MCF 10A (cell line): ENCODE data around the gene ATRIP. TPM values are rescaled to one million over a fixed set of nuclear protein-coding genes. Genes with fewer than 3 reads are reported as not detected.
A peak's percentile ranks its signal among the peaks of the same experiment; 100 is the strongest.

ENCODE experiments used
- BruUV-seq: library from RNA; stranded (reverse); fragments of 400-500 nt; replicated peaks from 2 replicates; lab custom pipeline; 2021; lab: Mats Ljungman, UMichigan
- CTCF ChIA-PET: fragments of 300-600 bp; sonication (Branson Sonifier 250); formaldehyde crosslinking; extraction: SDS; loops from one replicate; lab custom pipeline; 2021; ENCODE audit warnings: antibody characterized with exemption, inconsistent platforms; lab: Yijun Ruan, JAX
- POLR2A ChIA-PET: fragments of 300-600, 350-650 bp; sonication (Branson Sonifier 250); formaldehyde crosslinking; extraction: SDS; loops from one replicate; lab custom pipeline; 2020; ENCODE audit warnings: antibody characterized with exemption, inconsistent platforms; lab: Yijun Ruan, JAX
- DNase-seq: peaks from one replicate; pipeline ENCODE4 v3.0.0-alpha.2; 2018; ENCODE audit not compliant: unreplicated experiment
- H3K27ac Mint-ChIP-seq: one replicate; pipeline ENCODE4 v1.8.0; 2022; ENCODE audit warnings: mild to moderate bottlenecking, low read depth, mixed read lengths; ENCODE audit not compliant: unreplicated experiment
- H3K27me3 Mint-ChIP-seq: one replicate; pipeline ENCODE4 v1.8.0; 2022; ENCODE audit warnings: mixed read lengths; ENCODE audit not compliant: insufficient read depth, unreplicated experiment
- H3K36me3 Mint-ChIP-seq: one replicate; pipeline ENCODE4 v1.8.0; 2022; ENCODE audit warnings: mild to moderate bottlenecking, moderate library complexity, mixed read lengths; ENCODE audit not compliant: insufficient read depth, unreplicated experiment
- H3K4me1 Mint-ChIP-seq: one replicate; pipeline ENCODE4 v1.8.0; 2022; ENCODE audit warnings: mixed read lengths; ENCODE audit not compliant: insufficient read depth, unreplicated experiment
- H3K4me3 Mint-ChIP-seq: one replicate; pipeline ENCODE4 v1.8.0; 2022; ENCODE audit warnings: mild to moderate bottlenecking, moderate library complexity, mixed read lengths; ENCODE audit not compliant: unreplicated experiment
- H3K9me3 Mint-ChIP-seq: one replicate; pipeline ENCODE4 v1.8.0; 2022; ENCODE audit warnings: mixed read lengths; ENCODE audit not compliant: unreplicated experiment
- intact Hi-C: fragments of 100-400 bp; cut with micrococcal nuclease; formaldehyde crosslinking; loops from 2 replicates; pipeline ENCODE4 v1.14.1; 2022
- total RNA-seq: library from RNA; stranded (reverse); gene quantifications from 2 replicates; pipeline ENCODE4 v1.2.3, GENCODE V29; 2022
- TF ChIP-seq, protein P1 (sequence below): fragments of 200-600 bp; IDR thresholded peaks from one replicate; pipeline ENCODE4 v1.8.0; 2022; ENCODE audit warnings: antibody characterized with exemption, mild to moderate bottlenecking; ENCODE audit not compliant: unreplicated experiment

The ATRIP gene
- total RNA-seq, 1 experiment from 2014 or later: 8.6 TPM

DNA sequence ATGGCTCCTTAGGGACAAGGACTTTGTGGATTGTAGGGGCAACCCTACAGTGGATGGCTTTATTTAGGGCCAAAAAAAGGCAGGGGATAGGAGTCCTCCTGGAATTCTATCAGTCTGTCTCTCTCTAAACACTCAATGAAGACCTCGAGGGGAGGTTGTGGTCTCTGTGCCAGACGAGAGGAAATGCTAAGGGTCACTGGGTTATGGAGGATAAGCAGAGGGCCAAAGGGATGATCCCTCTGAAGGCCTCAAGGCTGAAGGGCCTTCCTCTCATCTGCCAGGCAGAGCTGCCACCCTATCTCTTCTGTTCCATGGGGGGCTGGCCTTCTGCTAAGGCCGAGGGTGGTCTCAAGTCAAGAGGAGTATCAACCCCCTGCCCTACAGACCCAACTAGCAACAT is 43.6 kb upstream of the ATRIP start:
- ChIA-PET POLR2A (interaction anchor here (0.6 to 22.1 kb wide), 5 partner anchors 12 to 179 kb away, joined by 3 to 749 read pairs (median 6); partner anchors contain the start of genes CCDC51, PLXNB1 and TMA7), CTCF (interaction anchor here (0.5 to 22.6 kb wide), 4 partner anchors 27 to 194 kb away, joined by 3 to 647 read pairs (median 18); partner anchors contain the start of genes CCDC51, PLXNB1 and TMA7)
- Mint-ChIP-seq H3K4me1 (peaks cover 35% of the 10 kb centered on the region), H3K4me3 (no peak overlapping the region), H3K27me3 (no peaks in the 10 kb centered on the region), H3K27ac (peak overlapping the region; percentile 95), H3K36me3 (peaks cover 83% of the 10 kb centered on the region), H3K9me3 (no peaks in the 10 kb centered on the region)
- DNase-seq: no peak
- TF ChIP-seq, protein P1, sequence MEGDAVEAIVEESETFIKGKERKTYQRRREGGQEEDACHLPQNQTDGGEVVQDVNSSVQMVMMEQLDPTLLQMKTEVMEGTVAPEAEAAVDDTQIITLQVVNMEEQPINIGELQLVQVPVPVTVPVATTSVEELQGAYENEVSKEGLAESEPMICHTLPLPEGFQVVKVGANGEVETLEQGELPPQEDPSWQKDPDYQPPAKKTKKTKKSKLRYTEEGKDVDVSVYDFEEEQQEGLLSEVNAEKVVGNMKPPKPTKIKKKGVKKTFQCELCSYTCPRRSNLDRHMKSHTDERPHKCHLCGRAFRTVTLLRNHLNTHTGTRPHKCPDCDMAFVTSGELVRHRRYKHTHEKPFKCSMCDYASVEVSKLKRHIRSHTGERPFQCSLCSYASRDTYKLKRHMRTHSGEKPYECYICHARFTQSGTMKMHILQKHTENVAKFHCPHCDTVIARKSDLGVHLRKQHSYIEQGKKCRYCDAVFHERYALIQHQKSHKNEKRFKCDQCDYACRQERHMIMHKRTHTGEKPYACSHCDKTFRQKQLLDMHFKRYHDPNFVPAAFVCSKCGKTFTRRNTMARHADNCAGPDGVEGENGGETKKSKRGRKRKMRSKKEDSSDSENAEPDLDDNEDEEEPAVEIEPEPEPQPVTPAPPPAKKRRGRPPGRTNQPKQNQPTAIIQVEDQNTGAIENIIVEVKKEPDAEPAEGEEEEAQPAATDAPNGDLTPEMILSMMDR: no peak
- BruUV-seq: no TSS peak
- intact Hi-C loops: no loop called here

DNA sequence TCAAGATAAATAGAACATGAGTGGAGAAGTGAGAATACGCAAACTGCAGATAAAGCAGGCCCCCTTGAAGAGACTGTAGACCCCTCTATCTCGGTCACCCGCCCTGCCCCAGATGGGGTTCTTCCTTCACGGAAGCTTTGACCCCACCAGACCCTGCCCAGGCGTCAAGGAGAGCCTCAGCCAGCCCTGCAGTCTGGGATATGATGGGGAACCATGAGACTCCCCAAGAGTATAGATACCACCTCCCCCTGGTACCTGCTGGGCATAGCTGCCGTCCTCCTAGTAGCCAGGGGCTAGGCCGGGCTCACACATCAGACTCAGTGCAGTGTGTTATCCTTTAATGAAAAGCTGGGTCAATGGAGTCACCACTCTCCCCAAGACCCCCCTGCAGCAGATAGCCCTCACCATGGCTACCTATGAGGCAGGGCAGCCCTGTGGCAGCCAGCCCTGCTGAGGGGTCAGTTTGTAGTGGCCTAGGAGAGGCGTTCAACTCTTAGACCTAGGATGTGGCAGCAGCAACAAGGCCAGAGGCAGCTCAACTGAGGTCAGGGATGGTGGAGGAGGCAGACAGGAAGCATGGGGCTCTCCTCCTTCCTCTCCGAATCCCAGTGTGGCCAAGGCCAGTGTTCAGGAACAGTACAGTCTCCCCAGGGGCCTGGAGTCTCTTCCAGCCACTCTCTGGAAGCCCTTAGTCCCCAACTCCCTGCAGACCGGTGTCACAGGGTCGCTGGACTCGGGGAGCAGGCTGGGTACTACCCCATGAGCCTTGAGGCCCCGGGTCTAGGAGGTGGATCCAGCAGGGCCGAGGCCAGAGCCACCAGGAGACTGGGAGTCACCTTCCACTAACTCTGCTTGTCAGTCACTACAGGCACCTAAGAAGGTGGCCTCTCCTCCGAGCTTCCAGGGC is 42.8 kb upstream of the ATRIP start:
- peak overlapping the region; percentile 95 for H3K27ac Mint-ChIP-seq
- CTCF ChIA-PET: interaction anchor here (0.7 to 22.6 kb wide), 3 partner anchors 26 to 178 kb away, joined by 3 to 647 read pairs (median 31); partner anchors contain the start of genes CCDC51, PLXNB1 and TMA7
- no peak for DNase-seq
- H3K9me3 Mint-ChIP-seq: no peaks in the 10 kb centered on the region
- peaks cover 35% of the 10 kb centered on the region for H3K4me1 Mint-ChIP-seq
- POLR2A ChIA-PET: interaction anchor here (1.0 to 22.1 kb wide), 3 partner anchors 11 to 36 kb away, joined by 6 to 749 read pairs (median 65); partner anchors contain the start of genes CCDC51, PLXNB1 and TMA7
- H3K4me3 Mint-ChIP-seq: no peak overlapping the region
- TF ChIP-seq, protein P1: no peak
- no peaks in the 10 kb centered on the region for H3K27me3 Mint-ChIP-seq
- no TSS peak for BruUV-seq
- peaks cover 87% of the 10 kb centered on the region for H3K36me3 Mint-ChIP-seq
- intact Hi-C loops: no loop called here

DNA sequence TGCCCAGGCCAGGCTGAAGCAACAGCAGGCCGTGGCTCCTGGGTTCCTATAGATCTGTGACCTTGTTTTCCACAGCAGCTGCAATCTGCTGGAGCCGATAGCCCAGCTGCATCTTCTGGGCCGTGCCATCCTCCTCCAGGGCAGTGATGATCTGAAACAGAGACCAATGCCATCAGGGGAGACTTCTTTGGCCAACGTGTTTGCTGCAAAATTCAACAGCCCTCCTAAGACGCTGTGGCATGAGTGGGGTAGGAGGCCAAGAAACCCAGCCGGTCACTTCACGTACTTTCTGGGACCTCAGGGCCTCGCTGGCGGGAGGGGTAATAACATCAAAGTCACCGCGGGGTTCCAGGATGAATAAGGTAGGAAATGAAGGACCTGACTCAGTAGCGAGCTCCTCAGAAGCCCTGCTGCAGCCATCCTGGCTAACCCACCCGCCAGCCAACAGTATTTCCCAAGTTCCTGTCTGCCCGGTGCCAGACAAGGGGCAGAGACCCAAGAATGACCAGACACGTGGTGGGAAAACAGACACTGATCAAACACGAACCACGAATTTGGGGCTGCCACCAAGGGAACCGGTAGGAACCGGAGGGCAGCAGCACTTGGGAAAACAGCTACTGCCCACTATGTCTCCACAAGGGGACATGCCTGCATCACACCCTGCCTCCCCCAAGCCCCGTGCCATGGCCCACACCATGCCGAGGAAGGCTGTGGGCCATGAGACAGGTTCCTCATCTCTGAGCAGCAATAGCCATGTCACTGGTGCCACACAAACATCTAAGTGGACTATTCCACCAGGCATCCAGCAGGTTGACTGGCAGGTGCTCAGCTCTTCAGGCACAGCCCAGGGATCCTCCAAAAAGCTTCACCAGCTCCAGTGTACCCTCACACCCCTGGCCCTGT is 41.8 kb upstream of the ATRIP start:
- TF ChIP-seq, protein P1: no peak
- POLR2A ChIA-PET: interaction anchor here (7.8 to 22.1 kb wide), 2 partner anchors 10 to 24 kb away, joined by 65 to 749 read pairs; partner anchors contain the start of gene PLXNB1
- H3K27ac Mint-ChIP-seq: peak overlapping the region; percentile 95
- no peaks in the 10 kb centered on the region for H3K9me3 Mint-ChIP-seq
- CTCF ChIA-PET: interaction anchor here (0.7 to 22.6 kb wide), 3 partner anchors 10 to 178 kb away, joined by 3 to 647 read pairs (median 3); partner anchors contain the start of genes CCDC51 and TMA7
- H3K36me3 Mint-ChIP-seq: peaks cover 84% of the 10 kb centered on the region
- BruUV-seq: no TSS peak
- DNase-seq: no peak
- H3K4me3 Mint-ChIP-seq: no peak overlapping the region
- H3K27me3 Mint-ChIP-seq: no peaks in the 10 kb centered on the region
- H3K4me1 Mint-ChIP-seq: peaks cover 31% of the 10 kb centered on the region
- intact Hi-C loops: no loop called here
